HEK293T (cell line): ENCODE measurements around the gene BIN1.

Experiments
- CTCF ChIA-PET: fragments of 350-600 bp; formaldehyde crosslinking; extraction: SDS; loops from one replicate; lab custom pipeline; 2021; ENCODE audit warnings: antibody characterized with exemption, inconsistent platforms; lab: Yijun Ruan, JAX
- POLR2A ChIA-PET: fragments of 350-600 bp; formaldehyde crosslinking; extraction: SDS; loops from one replicate; lab custom pipeline; 2020; ENCODE audit warnings: antibody characterized with exemption, inconsistent platforms; lab: Yijun Ruan, JAX
- DNase-seq: peaks from one replicate; pipeline ENCODE4 v3.0.0; 2012; ENCODE audit warnings: mixed read lengths; ENCODE audit errors: extremely low spot score
- ARNT ChIP-seq: fragments of 450-650 bp; IDR thresholded peaks from 2 replicates; pipeline ENCODE4 v1.6.1; 2017; ENCODE audit warnings: mild to moderate bottlenecking
- BHLHE40 ChIP-seq: fragments of 450-650 bp; IDR thresholded peaks from 2 replicates; pipeline ENCODE4 v1.6.1; 2016; ENCODE audit warnings: mild to moderate bottlenecking, moderate library complexity, borderline replicate concordance
- CTBP1 ChIP-seq: fragments of 450-650 bp; IDR thresholded peaks from 2 replicates; pipeline ENCODE4 v1.6.1; 2016; ENCODE audit warnings: borderline replicate concordance
- ELF4 ChIP-seq: fragments of 450-650 bp; IDR thresholded peaks from 2 replicates; pipeline ENCODE4 v1.6.1; 2017; ENCODE audit warnings: antibody characterized with exemption
- FOXA1 ChIP-seq: fragments of 450-650 bp; IDR thresholded peaks from 2 replicates; pipeline ENCODE4 v1.6.1; 2016; ENCODE audit warnings: mild to moderate bottlenecking
- FOXK2 ChIP-seq: fragments of 450-650 bp; IDR thresholded peaks from 2 replicates; pipeline ENCODE4 v1.6.1; 2016; ENCODE audit warnings: mild to moderate bottlenecking
- FOXM1 ChIP-seq: fragments of 450-650 bp; IDR thresholded peaks from 2 replicates; pipeline ENCODE4 v1.6.1; 2017; ENCODE audit warnings: mild to moderate bottlenecking, borderline replicate concordance
- HDGF ChIP-seq: fragments of 450-650 bp; IDR thresholded peaks from 2 replicates; pipeline ENCODE4 v1.6.1; 2017; ENCODE audit warnings: antibody characterized with exemption, borderline replicate concordance
- L3MBTL2 ChIP-seq: fragments of 450-650 bp; conservative IDR thresholded peaks from 2 replicates; pipeline ENCODE4 v1.6.1; 2016; ENCODE audit warnings: mild to moderate bottlenecking
- LEF1 ChIP-seq: fragments of 450-650 bp; IDR thresholded peaks from 2 replicates; pipeline ENCODE4 v1.6.1; 2017; ENCODE audit warnings: mild to moderate bottlenecking, borderline replicate concordance
- NFRKB ChIP-seq: fragments of 450-650 bp; IDR thresholded peaks from 2 replicates; pipeline ENCODE4 v1.6.1; 2016; ENCODE audit warnings: mild to moderate bottlenecking, moderate library complexity
- SP1 ChIP-seq: fragments of 450-650 bp; IDR thresholded peaks from 2 replicates; pipeline ENCODE4 v1.6.1; 2017
- SUZ12 ChIP-seq: fragments of 450-650 bp; IDR thresholded peaks from 2 replicates; pipeline ENCODE4 v1.6.1; 2016; ENCODE audit warnings: mild to moderate bottlenecking
- TARDBP ChIP-seq: fragments of 450-650 bp; IDR thresholded peaks from 2 replicates; pipeline ENCODE4 v1.6.1; 2016
- ZNF384 ChIP-seq: fragments of 450-650 bp; IDR thresholded peaks from 2 replicates; pipeline ENCODE4 v1.6.1; 2016
- TF ChIP-seq, protein P1 (sequence below): fragments of 450-650 bp; IDR thresholded peaks from 2 replicates; pipeline ENCODE4 v1.6.1; 2016

The BIN1 gene

DNA sequence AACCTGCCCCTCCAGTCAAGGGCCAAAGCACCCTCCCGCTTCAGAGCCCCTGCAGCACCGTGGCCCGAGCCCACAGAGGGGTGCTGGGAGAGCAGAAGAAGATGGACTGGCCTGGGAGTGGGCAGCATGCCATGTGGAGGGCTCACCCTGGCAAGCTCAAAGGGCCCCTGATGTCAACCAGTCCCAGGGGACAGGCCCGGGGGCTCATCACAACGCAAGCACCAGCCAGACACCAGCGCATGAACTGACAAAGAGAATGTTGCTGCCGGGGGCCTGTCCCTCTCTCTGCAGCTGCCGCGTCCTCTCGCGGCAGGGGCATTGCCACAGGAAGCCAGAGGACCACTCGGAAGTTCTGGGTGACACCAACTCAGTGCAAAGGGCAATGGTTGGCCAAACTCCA lies 30.3 kb upstream of the BIN1 start:
- ChIA-PET CTCF (interaction anchor here (0.7 kb wide), 1 partner anchor 15 kb away, joined by 4 read pairs; no protein-coding TSS in a partner anchor), POLR2A (no interaction called here)
- TF ChIP-seq ELF4 (no peak), FOXM1 (no peak), FOXK2 (no peak), SP1 (no peak), CTBP1 (no peak), HDGF (no peak), FOXA1 (no peak), ARNT (no peak), SUZ12 (no peak), NFRKB (no peak), TARDBP (no peak), LEF1 (no peak), BHLHE40 (no peak), L3MBTL2 (no peak)
- TF ChIP-seq, protein P1, sequence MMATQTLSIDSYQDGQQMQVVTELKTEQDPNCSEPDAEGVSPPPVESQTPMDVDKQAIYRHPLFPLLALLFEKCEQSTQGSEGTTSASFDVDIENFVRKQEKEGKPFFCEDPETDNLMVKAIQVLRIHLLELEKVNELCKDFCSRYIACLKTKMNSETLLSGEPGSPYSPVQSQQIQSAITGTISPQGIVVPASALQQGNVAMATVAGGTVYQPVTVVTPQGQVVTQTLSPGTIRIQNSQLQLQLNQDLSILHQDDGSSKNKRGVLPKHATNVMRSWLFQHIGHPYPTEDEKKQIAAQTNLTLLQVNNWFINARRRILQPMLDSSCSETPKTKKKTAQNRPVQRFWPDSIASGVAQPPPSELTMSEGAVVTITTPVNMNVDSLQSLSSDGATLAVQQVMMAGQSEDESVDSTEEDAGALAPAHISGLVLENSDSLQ: no peak
- no peak for DNase-seq

DNA sequence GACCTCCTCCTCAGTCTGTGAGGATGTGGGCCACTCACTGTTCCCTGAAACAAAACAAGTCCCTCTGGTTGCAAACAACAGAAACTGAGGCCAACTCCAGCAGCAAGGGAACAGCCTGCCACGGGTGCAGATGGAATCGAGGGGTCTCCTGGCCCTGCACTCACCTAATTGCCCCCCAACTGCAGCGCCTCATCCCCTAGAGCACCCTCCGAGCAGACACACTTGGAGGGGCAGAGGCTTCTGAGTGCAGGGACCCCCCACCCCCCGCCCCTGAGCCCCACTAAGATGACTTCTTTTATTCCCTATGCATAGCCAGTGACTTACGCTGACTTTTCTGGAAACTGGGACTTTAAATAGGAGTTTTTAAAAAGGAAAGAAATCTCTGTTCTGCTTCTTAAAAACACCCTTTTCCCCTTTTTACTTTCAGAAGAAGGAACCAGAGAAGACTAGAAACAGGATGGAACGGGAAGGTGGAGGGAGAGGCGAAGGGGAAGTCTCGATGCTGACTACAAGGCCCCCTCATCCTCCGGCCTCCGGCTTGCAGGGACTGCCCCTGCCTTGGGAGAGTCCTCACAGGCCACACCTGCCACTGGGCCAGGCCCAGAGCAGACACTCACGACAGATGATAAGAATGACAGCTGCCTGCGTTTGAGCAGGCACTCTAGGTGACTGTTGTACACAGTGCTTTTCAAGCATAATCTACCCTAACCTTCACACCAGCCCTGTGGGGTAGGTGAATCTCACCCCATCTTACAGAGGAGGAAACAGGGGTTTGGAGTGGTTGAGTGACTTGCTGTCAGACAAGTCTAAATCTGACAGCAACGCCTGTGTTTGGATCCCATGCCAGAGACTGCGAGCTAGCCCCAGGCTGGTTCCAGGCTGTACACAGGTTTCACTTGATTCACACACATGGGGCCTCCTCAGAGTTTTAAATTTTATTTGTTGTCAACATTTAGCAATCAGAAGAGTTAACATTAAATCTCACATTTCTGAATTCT lies 28.2 kb upstream of the BIN1 start:
- no peak for TF ChIP-seq L3MBTL2
- TF ChIP-seq HDGF: no peak
- no peak for TF ChIP-seq FOXA1
- TF ChIP-seq SP1: no peak
- no peak for TF ChIP-seq FOXM1
- TF ChIP-seq LEF1: no peak
- TF ChIP-seq FOXK2: no peak
- TF ChIP-seq NFRKB: no peak
- TF ChIP-seq ELF4: no peak
- no peak for TF ChIP-seq BHLHE40
- no peak for TF ChIP-seq ARNT
- no peak for TF ChIP-seq SUZ12
- TF ChIP-seq ZNF384: no peak
- TF ChIP-seq, protein P1: no peak
- TF ChIP-seq CTBP1: no peak
- no peak for TF ChIP-seq TARDBP
- CTCF ChIA-PET: no interaction called here
- peak; percentile 6 for DNase-seq
- POLR2A ChIA-PET: no interaction called here

DNA sequence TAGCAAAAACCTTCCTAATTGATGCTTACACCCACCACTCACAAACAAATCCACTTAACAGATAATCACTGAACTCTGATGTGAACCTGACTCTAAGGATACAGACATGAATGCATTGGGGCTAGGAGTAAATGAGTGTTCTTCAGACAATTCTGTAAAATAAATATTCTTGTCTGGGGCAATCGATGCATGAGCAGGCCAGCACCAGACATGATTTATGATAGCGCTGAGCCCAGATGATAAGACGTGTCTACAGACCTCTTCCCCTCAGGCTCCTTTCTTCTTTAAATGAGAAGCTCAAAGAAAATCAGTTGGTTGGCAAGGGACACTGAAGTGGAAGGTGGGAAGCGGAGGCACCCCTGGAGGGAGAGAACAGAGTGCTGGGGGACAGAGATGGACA lies 27.3 kb upstream of the BIN1 start:
- POLR2A ChIA-PET: no interaction called here

DNA sequence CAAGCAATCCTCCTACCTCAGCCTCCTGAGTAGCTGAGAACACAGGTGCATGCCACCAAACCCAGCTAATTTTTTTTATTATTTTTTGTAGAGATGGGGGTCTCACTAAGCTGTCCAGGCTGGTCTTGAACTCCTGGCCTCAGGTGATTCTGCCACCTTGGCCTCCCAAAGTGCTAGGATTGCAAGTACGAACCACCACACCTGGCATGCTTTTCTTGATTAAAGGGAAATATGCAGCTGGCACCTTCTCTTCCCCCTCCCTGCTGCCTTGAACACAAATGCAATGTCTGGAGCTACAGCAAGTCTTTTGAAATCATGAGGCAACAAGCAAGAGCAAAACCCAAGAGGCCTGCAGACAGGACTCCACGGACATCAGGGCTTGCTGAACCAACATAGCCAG lies 26.8 kb upstream of the BIN1 start:
- ChIA-PET CTCF (no interaction called here), POLR2A (no interaction called here)
- no peak for DNase-seq
- TF ChIP-seq SP1 (no peak), L3MBTL2 (no peak), FOXA1 (no peak), ARNT (no peak), NFRKB (no peak), ZNF384 (no peak), BHLHE40 (no peak), HDGF (no peak), FOXM1 (no peak), TARDBP (no peak), CTBP1 (no peak), ELF4 (no peak), SUZ12 (no peak)
- TF ChIP-seq, protein P1: no peak

More for the DNA sequence above, 27.3 kb upstream of the BIN1 start:
- DNase-seq: peak; percentile 6
- CTCF ChIA-PET: no interaction called here
- TF ChIP-seq LEF1: no peak
- TF ChIP-seq NFRKB: no peak
- no peak for TF ChIP-seq ELF4
- TF ChIP-seq, protein P1: peak; percentile 51
- no peak for TF ChIP-seq SUZ12
- TF ChIP-seq ZNF384: no peak

DNA sequence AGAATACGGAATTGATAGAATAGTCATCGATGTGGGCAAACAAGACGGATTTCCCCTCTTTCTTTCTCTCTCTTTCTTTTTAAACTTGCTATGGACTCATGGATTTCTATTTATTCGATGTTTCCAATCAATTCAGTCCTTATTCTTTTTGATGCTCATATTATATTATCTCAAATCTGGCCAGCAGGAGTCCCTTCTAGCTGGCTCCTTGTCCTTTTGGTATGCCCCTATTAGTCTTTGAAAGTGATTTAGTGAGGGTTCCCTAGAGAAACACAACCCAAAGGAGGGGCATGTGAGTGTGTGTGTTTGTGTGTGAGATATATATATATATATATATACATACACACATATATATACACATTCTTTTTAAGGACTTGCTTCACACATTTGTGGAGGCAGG lies 23.5 kb upstream of the BIN1 start:
- CTCF ChIA-PET: no interaction called here
- POLR2A ChIA-PET: no interaction called here
- DNase-seq: peak; percentile 6
- no peak for TF ChIP-seq FOXA1
- TF ChIP-seq HDGF: no peak
- TF ChIP-seq FOXM1: no peak
- TF ChIP-seq TARDBP: no peak
- no peak for TF ChIP-seq BHLHE40
- no peak for TF ChIP-seq ARNT
- TF ChIP-seq LEF1: no peak
